Muscle of back (tissue), 11 donors: ENCODE data around the gene PTPRH. TPM values are rescaled to one million over a fixed set of nuclear protein-coding genes. Genes with fewer than 3 reads are reported as not detected.

Experiments used
- DNase-seq, 3 donors: peaks; one replicate each; pipeline versions ENCODE4 v3.0.0 to v3.0.0-alpha.2; 2013
- polyA plus RNA-seq, 10 donors: library from polyadenylated mRNA; unstranded; fragments of 120-200 nt; gene quantifications; one replicate each; pipeline ENCODE4 v1.2.1, GENCODE V29; 2013; ENCODE audit not compliant: insufficient read length in 10 of 10

The PTPRH gene
- polyA plus RNA-seq, 10 donors, result 0.20 to 1.2 (median 0.56) TPM

DNA sequence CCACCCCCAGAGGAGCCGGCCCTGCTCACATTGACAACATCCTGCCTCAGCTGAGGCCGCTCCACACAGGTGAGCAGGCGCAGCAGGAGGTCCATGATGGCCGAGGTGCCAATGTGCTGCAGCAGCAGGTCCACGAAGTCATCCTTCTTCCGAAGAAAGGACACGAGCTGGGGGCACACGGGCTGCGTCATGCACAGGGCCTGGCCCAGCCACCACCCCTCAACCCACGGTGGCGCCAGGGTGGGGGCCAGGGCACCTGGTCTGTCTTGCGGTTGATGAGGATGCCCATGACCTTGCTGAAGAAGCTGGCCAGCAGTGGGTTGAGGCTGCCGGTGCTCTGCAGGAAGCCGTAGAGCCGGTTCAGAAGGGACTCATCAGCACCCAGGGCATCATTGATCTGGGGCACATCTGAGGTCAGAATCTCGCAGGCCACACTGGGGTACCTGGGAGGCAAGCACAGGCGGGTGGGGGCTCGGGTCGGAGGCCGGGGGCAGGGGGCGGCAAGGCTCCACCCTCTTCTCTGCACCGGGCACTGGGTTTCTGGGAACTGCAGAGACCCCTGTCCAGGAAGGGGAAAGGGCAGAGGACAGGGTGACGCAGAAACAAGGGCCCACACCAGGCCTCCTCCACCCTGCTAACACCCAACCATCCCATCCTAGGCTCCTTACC, 36.1 kb upstream of the PTPRH start:
- no peak for DNase-seq

DNA sequence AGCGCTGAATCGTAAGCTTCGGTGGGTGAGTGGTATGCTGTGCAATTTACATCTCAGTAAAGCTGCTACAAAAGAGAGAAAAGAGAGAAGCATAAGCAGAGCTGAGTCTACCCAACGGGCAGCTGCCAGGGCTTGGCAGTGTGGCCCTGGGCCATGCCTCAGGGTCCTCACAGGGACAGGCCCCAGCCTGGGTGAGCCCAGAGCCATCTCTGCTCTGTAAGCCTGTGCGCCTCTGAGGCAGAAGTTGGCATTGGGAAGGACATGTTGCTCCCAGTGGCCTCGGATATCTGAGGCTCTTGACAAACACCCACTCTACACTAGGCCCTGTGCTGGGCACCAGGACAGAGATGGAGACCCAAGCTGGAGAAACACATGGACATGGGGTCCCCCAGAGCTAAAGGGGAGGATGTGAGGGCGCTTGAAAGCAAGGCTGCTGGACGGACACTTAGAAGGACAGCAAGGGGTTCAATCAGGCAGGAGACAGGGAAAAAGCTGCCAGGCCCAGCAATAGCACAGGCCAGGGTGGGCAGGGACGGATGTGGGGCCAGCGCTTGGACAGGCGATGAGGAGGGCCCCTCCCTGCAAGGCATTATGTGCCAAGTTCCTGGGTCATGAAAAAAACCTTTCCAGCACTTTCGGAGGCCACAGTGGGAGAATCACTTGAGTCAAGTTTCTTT, 34.8 kb upstream of the PTPRH start:
- DNase-seq, result no peak

DNA sequence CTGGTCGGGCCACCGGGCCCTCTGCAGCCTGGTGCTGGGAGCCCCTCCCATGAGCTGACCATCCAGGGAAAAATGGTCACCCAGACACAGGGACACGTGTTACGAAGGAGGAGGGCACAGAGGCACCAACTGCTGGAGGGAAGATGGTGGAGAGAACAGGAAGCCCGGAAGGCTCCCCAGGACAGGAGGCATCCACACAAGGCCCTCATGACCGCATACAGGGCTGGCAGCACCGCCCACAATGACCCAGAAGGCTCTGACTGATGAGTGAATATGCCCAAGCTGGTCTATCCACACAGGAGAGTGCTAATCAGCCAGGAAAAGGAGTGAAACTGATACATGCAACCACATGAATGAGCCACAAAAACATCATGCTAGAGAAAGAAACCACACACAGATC, 33.2 kb upstream of the PTPRH start:
- DNase-seq, result no peak

DNA sequence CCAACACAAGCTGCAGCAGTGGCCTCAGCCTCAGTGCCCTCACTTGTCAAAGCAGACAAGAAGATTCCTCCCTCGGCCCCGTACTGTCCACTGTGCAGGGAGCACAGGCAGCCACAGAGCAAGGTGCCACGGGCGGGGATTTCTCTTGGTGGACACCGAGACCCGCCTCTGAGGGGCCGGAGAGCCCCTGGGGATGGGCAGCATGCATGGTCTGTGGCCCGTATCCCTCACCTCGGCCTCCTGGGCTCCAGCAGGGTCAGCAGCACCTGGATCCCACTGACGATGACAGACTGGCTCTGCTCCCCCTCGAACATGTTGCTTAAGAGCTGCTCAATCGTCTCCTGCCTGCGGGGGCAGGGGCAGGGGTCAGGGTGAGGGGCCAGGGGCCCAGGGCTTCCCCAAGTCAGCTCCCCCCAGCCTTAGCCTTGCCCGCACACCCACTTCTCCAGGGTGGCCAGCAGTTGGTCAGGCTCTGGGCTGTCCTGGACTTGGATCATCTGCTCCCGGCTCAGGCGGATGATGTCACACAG, 32.7 kb upstream of the PTPRH start:
- DNase-seq, result no peak

DNA sequence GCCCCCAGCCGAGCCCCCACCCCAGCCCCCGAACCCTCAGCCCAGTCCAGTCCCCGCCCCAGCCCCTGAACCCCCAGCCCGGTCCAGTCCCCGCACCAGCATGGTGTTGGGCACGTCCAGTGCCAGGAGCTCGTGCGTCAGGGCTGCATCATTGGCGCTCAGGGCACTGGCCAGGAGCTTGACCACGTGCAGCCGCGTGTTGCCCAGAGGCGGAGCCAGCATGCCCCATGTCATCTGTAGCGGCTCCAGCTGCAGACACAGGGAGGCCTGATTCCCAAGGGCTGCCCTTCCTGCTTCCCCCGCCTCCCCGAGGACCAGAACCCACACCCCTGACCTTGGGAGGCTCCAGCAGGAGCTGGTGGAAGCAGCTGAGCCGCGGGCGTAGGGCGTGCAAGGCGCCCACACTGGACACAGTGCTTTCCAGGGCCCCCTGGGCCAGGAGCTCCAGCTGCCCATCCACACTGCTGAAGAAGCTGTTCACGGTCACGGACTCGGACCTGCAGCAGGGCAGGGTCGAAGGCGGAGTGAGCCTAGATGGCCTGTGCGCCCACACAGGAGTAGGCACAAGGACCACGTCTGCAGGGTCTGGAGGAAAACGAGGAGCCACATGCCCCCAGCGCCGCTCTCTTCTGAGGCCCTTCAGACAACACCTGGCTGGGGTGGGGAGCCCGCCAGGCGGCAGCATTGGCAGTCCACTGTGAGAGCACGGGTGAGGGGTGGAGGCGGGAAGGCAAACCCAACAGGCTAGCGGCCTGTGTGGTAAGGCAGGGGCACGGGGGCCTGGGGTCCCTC, 32.0 kb upstream of the PTPRH start:
- DNase-seq, result no peak

DNA sequence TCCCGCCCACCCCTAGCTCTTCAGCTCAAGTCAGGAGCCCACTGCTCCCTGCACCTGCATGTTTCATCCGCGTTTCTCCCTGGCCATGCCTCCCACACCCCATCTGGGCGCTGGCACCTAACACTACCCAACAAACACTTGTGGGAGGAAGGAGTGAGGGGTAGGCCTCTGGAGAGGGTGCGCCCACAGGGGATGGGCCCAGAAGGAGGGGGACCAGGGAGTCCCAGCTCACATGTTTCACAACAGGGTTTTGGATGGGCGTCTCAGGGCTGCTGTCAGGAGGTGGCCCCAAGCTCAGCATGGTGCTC, 31.4 kb upstream of the PTPRH start:
- DNase-seq, result no peak

DNA sequence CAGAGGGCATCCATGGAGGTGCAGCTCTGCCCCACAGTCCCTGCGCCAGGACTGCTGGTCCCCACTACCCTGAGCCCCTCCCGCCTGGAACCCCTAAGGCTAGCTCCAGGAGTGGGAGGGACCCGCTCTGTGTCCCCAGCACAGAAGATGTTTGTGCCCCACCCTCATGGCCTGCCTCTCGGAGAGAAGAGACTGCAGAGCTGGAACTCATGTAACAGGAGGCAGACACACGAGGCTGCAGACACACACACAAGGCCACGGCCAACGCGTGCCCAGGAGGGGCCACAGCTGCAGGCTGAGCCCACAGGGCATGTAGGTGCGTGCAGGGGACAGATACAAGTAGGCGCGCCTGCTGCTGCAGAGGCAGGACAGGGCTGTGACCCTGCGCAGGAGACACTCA, 29.7 kb upstream of the PTPRH start:
- DNase-seq, result no peak

DNA sequence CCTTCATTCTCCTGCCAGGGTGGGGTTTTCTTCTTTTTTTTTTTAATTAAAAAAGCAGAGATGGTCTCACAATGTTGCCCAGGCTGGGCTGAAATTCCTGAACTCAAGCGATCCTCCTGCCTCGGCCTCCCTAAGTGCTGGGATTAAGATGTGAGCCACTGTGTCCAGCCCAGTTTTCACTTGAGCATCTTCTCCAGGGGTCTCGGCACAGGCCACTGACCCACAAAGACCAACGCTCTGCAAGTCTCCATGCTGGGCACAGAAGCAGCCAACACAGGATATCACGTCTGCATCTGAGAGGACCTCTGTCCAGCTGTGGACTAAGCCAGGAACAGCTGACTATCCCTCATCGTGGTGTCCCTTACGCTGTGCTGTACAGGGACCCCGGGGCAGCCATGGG, 28.7 kb upstream of the PTPRH start:
- no peak for DNase-seq

DNA sequence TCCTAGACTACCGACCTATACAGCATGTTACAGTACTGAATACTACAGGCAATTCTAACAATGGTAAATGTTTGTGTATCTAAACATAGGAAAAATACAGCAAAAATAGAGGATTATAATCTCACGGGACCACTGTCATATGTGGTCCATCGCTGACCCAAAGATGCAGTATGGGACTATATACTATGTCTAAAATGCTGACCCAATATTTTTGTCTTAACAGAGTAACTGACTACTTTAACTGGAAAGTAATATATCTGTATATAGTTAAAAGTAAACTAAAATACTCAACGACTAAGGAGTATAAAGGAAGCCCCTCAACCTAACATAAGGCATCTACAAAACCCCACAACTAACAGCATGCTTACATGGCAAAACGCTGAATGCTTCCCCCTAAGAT, 23.7 kb upstream of the PTPRH start:
- no peak for DNase-seq

DNA sequence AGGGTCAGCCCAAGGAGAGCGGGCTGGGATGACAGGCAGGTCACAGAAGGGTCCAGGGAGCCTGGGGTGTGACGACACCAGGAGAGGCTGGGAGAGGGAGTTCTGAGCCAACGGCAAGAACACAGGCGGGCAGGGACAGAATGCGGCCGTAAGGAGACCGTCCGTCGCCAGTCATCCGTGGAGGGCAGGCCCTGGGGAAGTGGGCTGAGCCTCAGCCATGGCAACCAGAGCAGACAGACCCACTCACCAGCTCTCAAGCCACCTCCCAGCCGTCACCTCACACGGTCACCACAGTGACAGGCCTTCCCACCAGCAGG, 22.9 kb upstream of the PTPRH start:
- no peak for DNase-seq

DNA sequence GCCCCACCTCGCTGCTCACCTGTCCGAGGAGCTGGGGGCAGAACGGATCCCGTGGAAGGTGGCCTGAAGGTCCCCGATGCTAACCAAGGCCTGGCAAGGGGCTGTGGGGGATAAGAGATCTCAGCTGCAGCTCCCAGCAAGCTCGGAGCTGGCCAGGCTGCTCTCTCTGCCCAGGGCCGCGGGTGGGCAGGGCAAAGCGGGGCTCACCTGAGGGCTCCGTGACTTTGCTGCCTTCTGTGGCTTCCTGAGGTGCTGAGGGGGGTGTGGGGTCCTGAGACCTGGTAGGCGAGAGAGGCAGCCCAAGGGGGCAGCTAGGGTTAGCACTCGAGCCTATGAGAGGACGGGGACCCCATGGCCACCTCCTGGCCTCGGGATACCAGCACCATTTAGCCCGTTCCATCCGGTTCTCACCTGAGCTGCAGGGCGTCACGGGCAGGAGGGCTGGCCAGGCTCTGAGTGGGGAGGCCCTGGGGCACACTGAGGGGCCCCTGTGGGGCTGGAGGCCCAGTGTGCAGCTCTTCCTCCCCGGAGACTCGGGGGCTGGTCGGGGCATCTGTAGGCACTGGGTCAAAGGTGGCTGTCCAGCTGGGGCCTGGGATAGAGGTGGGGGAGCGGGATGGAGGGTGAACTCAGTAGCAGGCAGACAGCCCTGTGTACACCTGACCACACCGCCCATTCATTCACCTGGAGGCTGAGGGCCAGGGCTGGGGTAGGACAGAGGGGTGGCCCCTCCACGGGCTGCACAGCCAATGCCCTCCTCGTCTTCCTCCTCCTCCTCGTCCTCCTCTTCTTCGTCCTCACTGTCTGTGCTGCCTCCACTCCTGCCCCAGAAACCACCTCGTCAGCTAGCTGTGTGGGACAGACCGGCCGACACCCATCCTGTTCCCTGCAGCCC, 22.3 kb upstream of the PTPRH start:
- DNase-seq, result no peak

DNA sequence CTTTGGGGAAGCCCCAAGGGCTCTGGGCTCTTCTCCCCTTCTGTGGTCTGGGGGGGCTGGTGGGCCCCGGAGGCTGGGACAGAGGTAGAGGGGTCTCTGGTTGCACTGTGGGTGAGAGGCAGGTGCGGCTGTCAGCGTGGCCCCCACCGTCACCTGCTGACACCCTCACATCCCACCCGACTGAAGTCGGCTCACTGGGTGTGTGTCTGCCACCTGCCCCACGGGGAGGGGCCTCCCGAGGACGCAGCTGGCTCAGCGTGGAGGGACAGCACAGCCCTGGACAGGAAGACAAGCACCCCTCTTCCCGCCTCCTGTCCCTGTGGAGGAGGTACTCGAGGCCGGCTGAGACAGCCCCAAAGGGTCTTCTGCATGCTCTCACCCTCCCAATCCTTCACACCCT, 21.5 kb upstream of the PTPRH start:
- DNase-seq, result no peak

DNA sequence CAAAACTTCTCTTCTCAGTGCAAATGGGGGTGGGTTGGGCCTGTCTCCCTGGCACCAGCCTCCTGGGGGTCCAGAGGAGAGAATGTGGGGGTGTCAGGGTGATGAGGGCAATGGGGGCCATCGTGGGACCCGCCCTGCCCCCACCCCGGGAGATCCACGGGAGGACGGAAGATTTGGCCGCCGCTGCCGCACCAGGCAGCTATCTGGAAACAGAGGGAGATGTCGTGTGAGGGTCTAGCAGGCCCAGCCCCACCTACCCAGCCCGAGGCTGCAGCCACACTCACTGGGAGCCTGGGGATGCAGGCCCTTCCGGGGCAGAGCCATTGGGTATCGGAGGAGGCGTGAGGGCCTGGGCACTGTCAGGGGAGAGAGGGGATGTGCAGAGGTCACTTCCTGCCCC, 21.0 kb upstream of the PTPRH start:
- DNase-seq, result no peak

DNA sequence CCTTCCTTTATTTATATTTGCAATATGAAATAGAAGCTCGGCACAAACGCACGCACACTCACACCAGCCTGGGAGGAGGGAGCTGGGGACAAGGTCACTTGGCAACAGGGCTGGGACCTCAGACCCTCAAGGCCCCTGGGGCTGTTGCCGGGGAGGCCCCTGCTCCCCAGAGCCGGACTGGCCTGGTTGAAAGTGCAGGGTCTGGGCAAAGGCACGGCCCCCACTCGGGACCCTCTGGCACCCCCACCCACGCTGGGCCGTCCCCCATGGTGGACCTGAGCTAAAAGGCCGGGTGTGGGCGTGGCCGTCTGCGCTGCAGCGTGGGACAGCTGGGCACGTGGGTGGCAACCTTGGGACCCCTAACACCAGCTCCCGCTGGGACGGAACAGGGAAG, 20.5 kb upstream of the PTPRH start:
- no peak for DNase-seq

DNA sequence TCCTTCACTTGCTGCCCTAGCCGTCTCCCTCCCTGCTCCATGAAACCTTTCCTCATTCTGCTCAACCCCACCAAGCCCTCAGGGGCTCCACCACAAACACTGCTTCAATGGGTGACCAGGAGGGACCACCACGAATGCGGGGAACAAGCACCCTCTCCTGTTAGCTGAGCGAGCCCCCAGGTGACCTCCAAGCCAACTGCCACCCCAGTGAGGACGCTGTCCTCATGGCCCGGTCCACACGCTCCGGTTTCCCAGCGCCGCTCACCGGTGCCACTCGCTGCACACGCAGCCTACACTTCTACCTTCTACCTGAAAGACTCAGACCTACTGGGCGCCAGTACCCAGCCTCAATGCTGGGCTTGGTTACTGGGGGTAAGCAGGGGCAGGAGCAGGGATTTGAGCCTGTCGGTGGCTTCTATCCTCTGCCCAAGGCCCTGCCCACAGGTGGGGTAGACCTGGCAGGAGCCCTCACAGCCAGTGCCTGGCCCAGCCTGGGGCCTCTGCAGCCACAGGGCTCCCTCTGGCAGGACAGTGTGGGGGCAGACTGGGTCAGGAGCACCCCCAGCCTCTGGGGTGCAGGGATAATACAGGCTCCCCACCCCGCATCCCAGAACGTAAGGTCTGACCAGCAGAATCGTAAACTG, 20.0 kb upstream of the PTPRH start:
- no peak for DNase-seq

DNA sequence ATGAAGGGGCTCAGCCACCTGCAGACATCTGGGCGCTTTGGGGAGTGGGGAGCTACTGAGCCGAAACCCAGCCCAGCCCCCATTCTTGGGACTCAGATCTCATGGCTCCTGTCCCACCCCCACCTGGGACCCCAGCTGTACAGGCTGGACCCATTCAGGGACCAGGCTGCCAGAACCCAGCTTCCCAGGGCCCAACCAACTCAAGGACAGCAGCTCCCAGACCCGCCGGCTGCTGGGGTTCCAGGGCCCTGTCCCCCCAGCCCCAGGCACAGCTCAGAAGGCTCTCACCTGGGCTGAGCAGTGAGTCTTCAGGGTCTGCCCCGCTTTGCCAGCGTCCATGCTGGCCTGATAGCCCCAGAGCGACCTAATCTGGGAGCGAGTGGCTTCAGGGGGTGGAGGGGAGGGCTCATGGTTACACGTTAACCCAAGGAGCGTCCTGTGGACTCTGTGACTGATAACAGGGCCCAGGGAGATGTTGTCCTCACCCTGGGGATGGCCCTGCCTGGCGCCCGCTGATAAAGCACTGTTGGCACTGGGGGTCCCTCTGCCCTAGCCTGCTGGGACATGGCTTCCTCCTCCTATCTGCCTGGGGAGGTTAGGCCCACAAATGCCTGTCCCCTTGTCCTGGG, 19.2 kb upstream of the PTPRH start, which contains the start of gene TMEM86B:
Gene TMEM86B, minus strand, starts transcription at position 361 of the 629 bp plus-strand sequence. Its CDS starts 22 bp downstream, at position 339.
- DNase-seq, result no peak

DNA sequence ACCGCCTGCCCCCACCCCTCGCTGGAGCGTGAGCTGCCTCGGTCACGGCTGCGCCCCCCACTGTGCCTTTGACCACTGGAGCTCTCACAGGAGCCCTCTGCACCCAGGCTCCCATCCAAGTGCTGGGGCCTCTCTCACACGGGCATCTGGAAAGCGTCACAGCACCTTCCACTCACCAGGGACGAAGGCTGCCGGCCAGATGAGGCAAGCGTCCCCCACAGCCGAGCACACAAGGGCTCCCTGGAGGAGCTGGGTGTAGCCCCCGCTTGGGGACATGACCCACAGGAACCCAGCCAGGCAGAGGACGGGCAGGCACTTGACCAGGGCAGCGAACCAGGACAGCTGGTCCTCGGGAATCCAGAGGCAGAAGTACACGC, 18.7 kb upstream of the PTPRH start:
- no peak for DNase-seq

DNA sequence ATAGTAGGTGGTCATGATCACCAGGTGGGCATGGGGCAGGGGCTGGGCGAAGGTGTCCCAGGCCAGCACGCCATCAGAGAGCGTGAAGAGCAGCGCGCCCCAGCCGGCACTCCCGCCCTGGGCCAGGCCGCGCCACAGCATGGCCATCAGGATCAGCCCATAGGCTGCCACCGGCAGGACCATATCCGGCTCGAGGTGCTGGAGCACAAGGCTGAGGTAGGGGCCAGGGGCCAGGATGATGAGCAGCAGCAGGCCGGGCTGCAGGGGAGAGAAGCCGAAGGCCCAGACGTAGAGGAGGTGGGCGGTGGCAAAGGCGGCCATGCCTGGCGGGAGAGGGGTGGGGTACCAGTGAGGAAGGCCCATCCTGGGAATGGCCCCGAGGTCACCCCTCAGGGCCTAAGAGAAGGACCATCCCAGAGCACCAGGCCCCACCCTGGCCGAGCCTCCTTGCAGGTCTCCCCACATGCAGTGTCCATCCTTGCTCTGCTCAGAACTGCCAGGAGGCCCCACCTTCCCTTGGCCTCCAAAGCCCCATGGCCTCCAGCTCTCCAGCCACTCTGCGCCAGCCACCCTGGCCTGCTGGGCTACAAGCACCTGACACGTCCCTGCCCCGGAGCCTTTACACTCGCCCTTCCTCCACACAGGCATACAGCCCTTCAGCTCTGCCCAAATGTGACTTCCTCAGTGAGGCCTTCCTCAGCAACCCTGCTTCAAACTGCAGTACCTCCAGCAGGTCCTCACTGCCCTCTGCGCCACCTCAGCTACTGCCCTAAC, 18.1 kb upstream of the PTPRH start:
- DNase-seq, result no peak

DNA sequence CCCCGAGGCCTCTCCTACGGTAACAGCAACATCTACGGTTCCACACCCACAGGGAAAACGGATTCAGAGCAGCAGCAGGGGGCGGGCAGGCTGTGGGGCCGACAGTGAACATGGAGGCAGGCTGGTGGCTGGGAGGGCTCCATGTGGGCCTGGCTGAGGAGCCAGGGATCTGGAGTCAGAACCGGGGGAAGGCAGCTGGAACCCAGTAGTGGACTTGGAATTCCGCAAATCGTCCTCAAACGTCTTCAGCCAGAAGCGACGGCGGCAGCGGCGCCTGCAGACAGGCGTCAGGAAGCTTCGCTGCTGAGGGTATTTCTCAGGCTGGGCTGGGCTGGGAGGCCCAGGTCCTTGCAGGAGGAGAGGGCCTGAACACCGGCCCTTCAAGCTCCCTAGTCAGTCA, 17.5 kb upstream of the PTPRH start:
- no peak for DNase-seq

DNA sequence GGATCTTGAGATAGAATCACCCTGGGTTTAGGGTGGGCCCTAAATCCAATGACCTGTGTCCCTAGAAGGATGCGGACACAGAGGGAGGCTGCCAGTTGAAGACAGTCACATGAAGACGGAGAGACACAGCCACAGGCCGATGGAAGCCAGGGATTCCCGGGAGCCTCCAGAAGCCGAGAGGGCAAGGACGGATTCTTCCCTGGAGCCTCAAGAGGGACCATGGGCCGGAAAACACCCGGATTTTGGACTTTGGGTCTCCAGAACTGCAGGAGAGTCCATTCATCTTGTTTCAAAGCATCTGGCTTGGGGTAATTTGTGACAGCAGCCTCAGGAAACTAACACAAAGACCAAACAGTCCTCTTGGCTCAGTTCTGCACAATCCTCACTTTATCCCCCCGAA, 17.0 kb upstream of the PTPRH start:
- DNase-seq, result no peak
